ENCODE measurements around the gene RS1. TPM values are rescaled to one million over a fixed set of nuclear protein-coding genes. Genes with fewer than 3 reads are reported as not detected.

Gene RS1
- total RNA-seq, 2 experiments from 2014 or later = not detected

- intact Hi-C loops (cut with micrococcal nuclease; ENCODE audit: unreplicated experiment) = no loop called here
- CTCF ChIA-PET (ENCODE audit: unreplicated experiment) = no interaction called here
- TF ChIP-seq EZH2phosphoT487 (IDR thresholded peaks at IDR 0.05; ENCODE audit: borderline replicate concordance, low read depth, low read length) = no peak
- no peak for TF ChIP-seq CTCF (conservative IDR thresholded peaks at IDR 0.05; ENCODE audit: low read length)
- POLR2A ChIA-PET = no interaction called here
- no peak for DNase-seq (ENCODE audit: low spot score)
- Histone ChIP-seq H3K9me2 (ENCODE audit: insufficient read depth, low read length) (no peaks in the 10 kb centered on the region), H3K27ac (ENCODE audit: low read depth, low read length, poor library complexity, severe bottlenecking) (no peak overlapping the region), H3K79me2 (ENCODE audit: insufficient read depth, low read depth, low read length) (no peaks in the 10 kb centered on the region), H3K9me3 (ENCODE audit: low read length) (no peaks in the 10 kb centered on the region), H2AFZ (ENCODE audit: low read length) (no peak overlapping the region), H3K4me1 (ENCODE audit: insufficient read depth, low read length, poor library complexity, severe bottlenecking) (no peaks in the 10 kb centered on the region), H3K4me3 (ENCODE audit: low read depth, low read length, poor library complexity, severe bottlenecking) (no peak overlapping the region), H3K36me3 (ENCODE audit: insufficient read depth, low read length) (no peaks in the 10 kb centered on the region), H4K20me1 (ENCODE audit: insufficient read depth, low read length) (no peaks in the 10 kb centered on the region), H3K4me2 (ENCODE audit: low read length) (no peak overlapping the region)
- no TSS peak for BruUV-seq (replicated peaks)
Measured at GRCh38 chrX:18701621-18702361, 29.9 kb upstream of the RS1 start.

DNA sequence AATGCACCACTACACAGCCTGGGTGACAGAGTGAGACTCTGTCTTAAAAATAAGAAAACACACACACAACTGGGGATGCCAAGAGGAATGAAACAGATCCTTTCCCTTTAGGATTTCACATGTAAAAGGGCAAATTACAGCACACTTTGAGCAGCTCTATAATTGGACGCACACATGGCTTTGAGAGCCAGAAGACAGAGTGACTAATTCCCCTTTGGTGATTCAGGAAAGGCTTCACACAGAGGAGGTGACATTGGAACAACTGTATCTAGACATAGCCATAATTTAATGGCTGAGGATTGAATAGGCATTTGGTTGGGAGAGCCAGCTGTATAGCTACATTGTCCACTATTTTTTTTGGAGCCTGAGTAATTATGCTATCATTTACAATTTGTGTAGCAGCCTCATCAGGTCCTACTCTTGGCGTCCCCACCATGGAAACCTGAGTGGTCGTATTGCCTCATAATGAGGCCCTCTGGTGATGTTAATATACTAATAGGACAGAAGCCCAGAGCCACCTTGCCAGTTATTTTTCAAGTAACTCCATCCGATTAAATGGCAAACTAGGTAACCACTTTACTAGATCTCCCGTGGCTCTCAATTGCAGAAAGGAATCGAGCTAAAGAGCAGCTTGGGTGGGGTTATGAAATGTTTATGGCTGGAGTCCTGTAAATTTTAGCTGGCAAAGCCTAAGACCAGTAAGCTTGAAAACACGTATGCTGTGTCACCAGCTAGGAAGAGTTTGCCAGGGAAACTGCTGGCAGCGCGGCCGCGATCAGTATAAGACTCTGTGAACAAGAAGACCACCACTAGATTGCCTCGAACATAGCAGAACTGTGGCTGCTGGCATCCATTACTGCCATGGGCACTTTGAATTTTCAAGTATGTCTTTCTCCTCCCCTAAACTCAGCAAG is 27.1 kb upstream of the RS1 start:
- Histone ChIP-seq H2AFZ (ENCODE audit: low read length) (no peak overlapping the region), H3K4me3 (ENCODE audit: low read depth, low read length, poor library complexity, severe bottlenecking) (no peak overlapping the region), H3K9me2 (ENCODE audit: insufficient read depth, low read length) (no peaks in the 10 kb centered on the region), H3K4me1 (ENCODE audit: insufficient read depth, low read length, poor library complexity, severe bottlenecking) (no peaks in the 10 kb centered on the region), H3K4me2 (ENCODE audit: low read length) (no peak overlapping the region), H3K79me2 (ENCODE audit: insufficient read depth, low read depth, low read length) (no peaks in the 10 kb centered on the region), H3K27ac (ENCODE audit: low read depth, low read length, poor library complexity, severe bottlenecking) (no peak overlapping the region), H3K9me3 (ENCODE audit: low read length) (no peaks in the 10 kb centered on the region), H4K20me1 (ENCODE audit: insufficient read depth, low read length) (no peaks in the 10 kb centered on the region), H3K36me3 (ENCODE audit: insufficient read depth, low read length) (no peaks in the 10 kb centered on the region)
- no peak for DNase-seq (ENCODE audit: low spot score)
- intact Hi-C loops (cut with micrococcal nuclease; ENCODE audit: unreplicated experiment) = no loop called here
- no TSS peak for BruUV-seq (replicated peaks)
- TF ChIP-seq EZH2phosphoT487 (IDR thresholded peaks at IDR 0.05; ENCODE audit: borderline replicate concordance, low read depth, low read length) (no peak), CTCF (conservative IDR thresholded peaks at IDR 0.05; ENCODE audit: low read length) (no peak)
- ChIA-PET POLR2A (no interaction called here), CTCF (ENCODE audit: unreplicated experiment) (no interaction called here)
